Choroid plexus epithelial cell (primary cell): ENCODE data around the gene SYT13.
"Not testable (repeated sequence)": the region's sequence is repeated elsewhere in the genome, so short reads cannot be mapped to it uniquely, and the experiment has no call there.

ENCODE experiments used
- DNase-seq: peaks from one replicate; pipeline ENCODE4 v3.0.0-alpha.2; 2010; ENCODE audit warnings: low read depth
- H3K4me3 ChIP-seq: 2 replicates; pipeline ENCODE4 v1.5.1; 2011; ENCODE audit warnings: low read depth, mild to moderate bottlenecking, control low read depth, low read length, moderate library complexity
- CTCF ChIP-seq: conservative IDR thresholded peaks from 2 replicates; pipeline ENCODE4 v1.5.1; 2011; ENCODE audit warnings: low read depth, mild to moderate bottlenecking, control low read depth, inconsistent platforms, low read length, moderate library complexity

The SYT13 gene

GRCh38 chr11:45258982-45259530 lies 27.1 kb downstream of the SYT13 start:
- H3K4me3 ChIP-seq = no peak overlapping the region
- no peak for TF ChIP-seq CTCF
- DNase-seq = no peak

- no peak for DNase-seq
- H3K4me3 ChIP-seq = no peak overlapping the region
- TF ChIP-seq CTCF = no peak
Measured at GRCh38 chr11:45254070-45254469, 32.1 kb downstream of the SYT13 start.

- H3K4me3 ChIP-seq = no peak overlapping the region
- no peak for DNase-seq
- TF ChIP-seq CTCF = no peak
Measured at GRCh38 chr11:45253640-45254039, 32.5 kb downstream of the SYT13 start.

- TF ChIP-seq CTCF = no peak
- H3K4me3 ChIP-seq = no peak overlapping the region
- DNase-seq = no peak
Measured at GRCh38 chr11:45252877-45253276, 33.3 kb downstream of the SYT13 start.

GRCh38 chr11:45252134-45252856 lies 33.8 kb downstream of the SYT13 start:
- peak; percentile 57 for TF ChIP-seq CTCF
- H3K4me3 ChIP-seq = no peak overlapping the region
- DNase-seq = no peak

- no peak for TF ChIP-seq CTCF
- peak; percentile 9 for DNase-seq
- H3K4me3 ChIP-seq = no peak overlapping the region
Measured at GRCh38 chr11:45250035-45250718, 36.0 kb downstream of the SYT13 start.

- not testable (repeated sequence) for H3K4me3 ChIP-seq, DNase-seq
Measured at GRCh38 chr11:45249372-45249771, 36.8 kb downstream of the SYT13 start.
